ENCODE data around the gene DENND11.

DNA sequence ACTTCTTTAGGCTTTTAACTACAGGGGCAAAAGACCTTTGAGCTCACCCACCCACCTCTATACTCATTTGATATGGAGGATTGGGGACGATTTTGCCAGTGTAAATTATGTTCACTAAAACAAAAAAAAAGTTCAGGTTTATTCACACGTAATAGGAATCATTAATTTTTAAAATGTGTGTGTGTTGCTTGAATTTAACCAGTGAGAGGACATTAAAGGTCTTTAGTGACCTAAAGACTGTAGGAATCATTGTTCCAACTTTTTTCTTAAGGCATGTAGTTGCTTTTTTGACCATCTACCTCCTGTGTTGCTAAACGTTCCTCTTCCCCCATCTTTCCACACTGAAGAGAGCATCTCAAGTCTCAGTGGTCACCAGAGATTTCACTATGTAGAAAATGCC lies 37.3 kb upstream of the DENND11 start:
- no peak for TF ChIP-seq CSDC2 (CRISPR knock-in tag; IDR thresholded peaks at IDR 0.05)
- no peak for TF ChIP-seq PATZ1 (CRISPR knock-in tag; IDR thresholded peaks at IDR 0.05; ENCODE audit: borderline replicate concordance)
- TF ChIP-seq POU6F1 (CRISPR knock-in tag; IDR thresholded peaks at IDR 0.05; ENCODE audit: borderline replicate concordance, low read depth): no peak
- TF ChIP-seq GLIS3 (CRISPR knock-in tag; IDR thresholded peaks at IDR 0.05): no peak
- no peak for TF ChIP-seq ZC3H10 (CRISPR knock-in tag; IDR thresholded peaks at IDR 0.05)
- no peak for TF ChIP-seq ZNF8 (CRISPR knock-in tag; IDR thresholded peaks at IDR 0.05)
- no peak for TF ChIP-seq TCF4 (CRISPR knock-in tag; IDR thresholded peaks at IDR 0.05; ENCODE audit: borderline replicate concordance)
- no peak for TF ChIP-seq RARB (CRISPR knock-in tag; IDR thresholded peaks at IDR 0.05)
